Mesenchymal stem cell (in vitro differentiated cells and primary cell): ENCODE results near the gene NKAIN2.

Experiments used
- DNase-seq: peaks from one replicate; pipeline ENCODE4 v3.0.0-alpha.2; 2013
- H2AFZ ChIP-seq: one replicate; pipeline ENCODE4 v1.6.1; 2013; ENCODE audit warnings: low read depth, mild to moderate bottlenecking, control low read depth, inconsistent platforms, low read length, moderate library complexity
- H2AK5ac ChIP-seq: 2 replicates; pipeline ENCODE4 v1.6.1; 2013; ENCODE audit warnings: low read length, moderate library complexity, mild to moderate bottlenecking, inconsistent platforms; ENCODE audit not compliant: severe bottlenecking
- H2BK120ac ChIP-seq: one replicate; pipeline ENCODE4 v1.6.1; 2013; ENCODE audit warnings: low read depth, mild to moderate bottlenecking, inconsistent platforms, low read length, moderate library complexity
- H2BK12ac ChIP-seq, 2 experiments: one replicate each; pipeline ENCODE4 v1.6.1; 2013; ENCODE audit warnings: inconsistent platforms in 2 of 2, low read length in 2 of 2, mild to moderate bottlenecking in 2 of 2, moderate library complexity in 2 of 2, control low read depth in 1 of 2
- H2BK15ac ChIP-seq: one replicate; pipeline ENCODE4 v1.6.1; 2013; ENCODE audit warnings: mild to moderate bottlenecking, low read depth, inconsistent platforms; ENCODE audit not compliant: poor library complexity, severe bottlenecking
- H2BK5ac ChIP-seq: 2 replicates; pipeline ENCODE4 v1.6.1; 2013; ENCODE audit warnings: low read depth, mild to moderate bottlenecking, low read length, control low read depth, inconsistent platforms; ENCODE audit not compliant: poor library complexity, severe bottlenecking
- H3K14ac ChIP-seq, 2 experiments: one replicate each; pipeline ENCODE4 v1.6.1; 2013; ENCODE audit warnings: inconsistent platforms in 2 of 2, low read length in 2 of 2, control low read depth in 1 of 2, mild to moderate bottlenecking in 1 of 2, moderate library complexity in 1 of 2
- H3K18ac ChIP-seq, 2 experiments: one replicate each; pipeline ENCODE4 v1.6.1; 2013; ENCODE audit warnings: inconsistent platforms in 2 of 2, low read length in 2 of 2, control low read depth in 1 of 2, low read depth in 1 of 2, mild to moderate bottlenecking in 1 of 2
- H3K23ac ChIP-seq, 2 experiments: one replicate each; pipeline ENCODE4 v1.6.1; 2013; ENCODE audit warnings: inconsistent platforms in 2 of 2, low read length in 2 of 2, mild to moderate bottlenecking in 2 of 2, moderate library complexity in 2 of 2, control low read depth in 1 of 2
- H3K27ac ChIP-seq: 2 replicates; pipeline ENCODE4 v1.5.1; 2013; ENCODE audit warnings: mild to moderate bottlenecking, moderate library complexity, low read length, control low read depth, inconsistent platforms; ENCODE audit not compliant: poor library complexity, severe bottlenecking
- H3K27me3 ChIP-seq, 2 experiments: 2 replicates each; pipeline versions ENCODE4 v1.6.1 to v1.7.0; 2013; ENCODE audit warnings: low read length in 2 of 2, mild to moderate bottlenecking in 2 of 2, moderate library complexity in 2 of 2, control low read depth in 1 of 2, inconsistent platforms in 1 of 2; ENCODE audit not compliant: control insufficient read depth in 1 of 2, insufficient read depth in 1 of 2
- H3K36me3 ChIP-seq, 2 experiments: 2 replicates each; pipeline versions ENCODE4 v1.6.1 to v1.7.0; 2013; ENCODE audit warnings: low read length in 2 of 2, control low read depth in 1 of 2, inconsistent platforms in 1 of 2, low read depth in 1 of 2, mild to moderate bottlenecking in 1 of 2; ENCODE audit not compliant: insufficient read depth in 2 of 2, control insufficient read depth in 1 of 2
- H3K4ac ChIP-seq, 2 experiments: one replicate each; pipeline ENCODE4 v1.6.1; 2013; ENCODE audit warnings: inconsistent platforms in 2 of 2, low read length in 2 of 2, mild to moderate bottlenecking in 2 of 2, moderate library complexity in 2 of 2, control low read depth in 1 of 2, low read depth in 1 of 2
- H3K4me1 ChIP-seq: 2 replicates; pipeline ENCODE4 v1.6.1; 2013; ENCODE audit warnings: low read depth, low read length, control low read depth; ENCODE audit not compliant: control insufficient read depth, insufficient read depth
- H3K4me2 ChIP-seq: 2 replicates; pipeline ENCODE4 v1.6.1; 2013; ENCODE audit warnings: low read length, mild to moderate bottlenecking, inconsistent platforms; ENCODE audit not compliant: poor library complexity, severe bottlenecking
- H3K4me3 ChIP-seq, 2 experiments: 2 replicates each; pipeline versions ENCODE4 v1.5.1 to v1.7.0; 2013; ENCODE audit warnings: low read length in 2 of 2, mild to moderate bottlenecking in 2 of 2, control low read depth in 1 of 2, low read depth in 1 of 2; ENCODE audit not compliant: insufficient read depth in 1 of 2
- H3K79me1 ChIP-seq: replicated peaks from 2 replicates; pipeline ENCODE4 v1.6.1; 2013; ENCODE audit warnings: mild to moderate bottlenecking, control low read depth, low read length, inconsistent platforms; ENCODE audit not compliant: poor library complexity, severe bottlenecking
- H3K9ac ChIP-seq: 2 replicates; pipeline ENCODE4 v1.7.0; 2013; ENCODE audit warnings: mild to moderate bottlenecking, low read length, moderate library complexity
- H3K9me3 ChIP-seq: 2 replicates; pipeline ENCODE4 v1.7.0; 2013; ENCODE audit warnings: mild to moderate bottlenecking, low read length; ENCODE audit not compliant: control insufficient read depth
- H4K8ac ChIP-seq: one replicate; pipeline ENCODE4 v1.6.1; 2013; ENCODE audit warnings: inconsistent platforms, mild to moderate bottlenecking, low read length, moderate library complexity
- H4K91ac ChIP-seq: one replicate; pipeline ENCODE4 v1.6.1; 2013; ENCODE audit warnings: mild to moderate bottlenecking, low read length, inconsistent platforms
- WGBS: methylation state at CpG from one replicate; pipeline ENCODE4 v1.1.7; 2013; ENCODE audit warnings: mixed read lengths; 5-methylcytosine and 5-hydroxymethylcytosine counted together

Gene NKAIN2

DNA sequence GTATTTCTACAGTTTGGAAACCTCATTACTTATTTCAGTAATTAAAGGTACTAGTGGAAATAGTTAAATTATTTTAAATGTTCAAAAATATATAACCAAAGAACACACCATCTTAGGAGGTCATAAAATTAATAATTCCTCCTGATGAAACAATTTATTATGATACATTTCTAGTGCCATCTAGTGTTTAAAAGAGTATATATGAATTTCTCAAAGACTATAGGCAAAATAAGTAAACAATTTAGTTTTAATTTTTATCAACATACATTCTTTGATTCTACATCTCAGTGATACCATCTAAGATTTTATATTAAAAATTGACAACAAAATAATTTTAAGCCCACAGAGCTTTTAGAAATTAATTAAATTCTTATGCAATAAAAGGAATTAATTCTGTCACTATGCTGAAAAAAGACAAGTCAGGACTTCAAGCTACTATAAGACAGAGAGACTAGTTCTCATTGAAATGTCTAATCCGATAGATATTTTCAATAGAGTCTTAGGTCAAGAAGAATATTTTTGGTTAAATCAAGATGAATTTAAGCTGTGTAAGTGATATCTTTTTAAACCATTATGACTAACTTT, 1050.8 kb downstream of the NKAIN2 start:
- no peak overlapping the region for H4K91ac ChIP-seq
- H2BK5ac ChIP-seq = no peak overlapping the region
- no peak overlapping the region for H3K23ac ChIP-seq
- H3K4me2 ChIP-seq = no peak overlapping the region
- no peaks in the 10 kb centered on the region for H3K36me3 ChIP-seq
- no peaks in the 10 kb centered on the region for H3K79me1 ChIP-seq
- no peak overlapping the region for H2BK12ac ChIP-seq
- no peak overlapping the region for H2BK120ac ChIP-seq
- H4K8ac ChIP-seq = no peak overlapping the region
- H3K9ac ChIP-seq = no peak overlapping the region
- H3K27ac ChIP-seq = no peak overlapping the region
- no peak overlapping the region for H3K14ac ChIP-seq
- H3K4me3 ChIP-seq = no peak overlapping the region
- H3K27me3 ChIP-seq = no peaks in the 10 kb centered on the region
- no peaks in the 10 kb centered on the region for H3K4me1 ChIP-seq
- no peaks in the 10 kb centered on the region for H3K9me3 ChIP-seq
- H2BK15ac ChIP-seq = no peak overlapping the region
- WGBS = no CpG with 5 or more reads among the region's 1 CpG
- H3K18ac ChIP-seq = no peak overlapping the region
- H2AK5ac ChIP-seq = no peak overlapping the region
- H3K4ac ChIP-seq = no peak overlapping the region
- H2AFZ ChIP-seq = no peak overlapping the region
- DNase-seq = no peak

- Histone ChIP-seq H3K4me3 (no peak overlapping the region), H3K27ac (no peak overlapping the region), H3K4ac (no peak overlapping the region), H3K18ac (no peak overlapping the region), H4K8ac (no peak overlapping the region), H3K4me2 (no peak overlapping the region), H3K79me1 (no peaks in the 10 kb centered on the region), H2BK15ac (no peak overlapping the region), H3K9ac (no peak overlapping the region), H3K27me3 (no peaks in the 10 kb centered on the region), H3K36me3 (no peaks in the 10 kb centered on the region), H2BK12ac (no peak overlapping the region), H3K9me3 (no peaks in the 10 kb centered on the region), H3K14ac (no peak overlapping the region), H2BK5ac (no peak overlapping the region), H2BK120ac (no peak overlapping the region), H3K4me1 (no peaks in the 10 kb centered on the region), H4K91ac (no peak overlapping the region), H2AK5ac (no peak overlapping the region), H3K23ac (no peak overlapping the region), H2AFZ (no peak overlapping the region)
- no peak for DNase-seq
- WGBS = 88% methylated on average over 1 of the region's 3 CpGs
Measured at GRCh38 chr6:124857746-124858145, 1054.1 kb downstream of the NKAIN2 start.

DNA sequence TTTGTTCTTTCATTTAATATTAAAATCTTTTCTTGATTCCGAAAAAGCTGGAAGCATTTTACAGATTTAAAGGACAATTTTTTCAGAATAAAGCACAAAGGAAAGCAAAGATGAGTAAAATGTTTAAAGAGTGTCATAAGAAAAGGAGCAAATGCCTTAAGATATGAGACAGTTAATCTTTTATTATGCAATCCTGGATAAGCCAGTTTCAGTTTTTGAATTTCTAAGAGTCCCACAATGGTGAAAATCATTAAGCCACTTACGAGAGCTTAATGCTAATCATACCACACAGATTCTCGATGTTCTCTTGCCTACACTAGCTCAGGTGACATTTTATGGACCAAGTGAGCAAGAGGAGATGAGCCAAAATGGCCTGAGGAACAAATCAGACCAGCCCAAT, 1054.9 kb downstream of the NKAIN2 start:
- Histone ChIP-seq H4K91ac (no peak overlapping the region), H3K4me1 (no peaks in the 10 kb centered on the region), H3K14ac (no peak overlapping the region), H3K9ac (no peak overlapping the region), H2AK5ac (no peak overlapping the region), H3K27me3 (no peaks in the 10 kb centered on the region), H3K4me2 (no peak overlapping the region), H3K18ac (no peak overlapping the region), H3K4me3 (no peak overlapping the region), H2BK12ac (no peak overlapping the region), H3K23ac (no peak overlapping the region), H3K36me3 (no peaks in the 10 kb centered on the region), H3K27ac (no peak overlapping the region), H4K8ac (no peak overlapping the region), H2AFZ (no peak overlapping the region), H3K79me1 (no peaks in the 10 kb centered on the region), H2BK5ac (no peak overlapping the region), H2BK120ac (no peak overlapping the region), H3K4ac (no peak overlapping the region), H2BK15ac (no peak overlapping the region), H3K9me3 (no peaks in the 10 kb centered on the region)
- 89% methylated on average over 2 of the region's 3 CpGs for WGBS
- no peak for DNase-seq

- no peaks in the 10 kb centered on the region for H3K4me1 ChIP-seq
- H4K91ac ChIP-seq = no peak overlapping the region
- H3K9ac ChIP-seq = no peak overlapping the region
- no peak overlapping the region for H3K18ac ChIP-seq
- WGBS = no CpG with 5 or more reads among the region's 1 CpG
- H2AFZ ChIP-seq = no peak overlapping the region
- H2BK12ac ChIP-seq = no peak overlapping the region
- H3K27ac ChIP-seq = no peak overlapping the region
- no peaks in the 10 kb centered on the region for H3K79me1 ChIP-seq
- H2BK120ac ChIP-seq = no peak overlapping the region
- H3K27me3 ChIP-seq = no peaks in the 10 kb centered on the region
- H3K23ac ChIP-seq = no peak overlapping the region
- H2BK15ac ChIP-seq = no peak overlapping the region
- no peak overlapping the region for H3K14ac ChIP-seq
- H3K9me3 ChIP-seq = no peaks in the 10 kb centered on the region
- no peak for DNase-seq
- H3K36me3 ChIP-seq = no peaks in the 10 kb centered on the region
- H2AK5ac ChIP-seq = no peak overlapping the region
- no peak overlapping the region for H3K4me3 ChIP-seq
- H2BK5ac ChIP-seq = no peak overlapping the region
- no peak overlapping the region for H3K4ac ChIP-seq
- H4K8ac ChIP-seq = no peak overlapping the region
- H3K4me2 ChIP-seq = no peak overlapping the region
Measured at GRCh38 chr6:124859366-124859765, 1055.7 kb downstream of the NKAIN2 start.
